GM23338 (cell line): Measurements from ENCODE around the gene RTL10. TPM values are rescaled to one million over a fixed set of nuclear protein-coding genes. Genes with fewer than 3 reads are reported as not detected.

Experiments used
- ATAC-seq: fragments of 200-7000 bp; cut with Tn5 transposase; 3 replicates; pipeline ENCODE4 v1.9.1; 2020
- DNase-seq: peaks from one replicate; pipeline ENCODE4 v3.0.0-alpha.2; 2015; ENCODE audit warnings: low spot score
- H2AFZ ChIP-seq: fragments of 200-600 bp; sonication (generic); 2 replicates; pipeline ENCODE4 v1.8.0; 2016; ENCODE audit warnings: antibody characterized with exemption, mild to moderate bottlenecking, moderate library complexity
- H3F3A ChIP-seq: fragments of 200-600 bp; sonication (generic); replicated peaks from 2 replicates; pipeline ENCODE4 v1.8.0; 2017; ENCODE audit warnings: antibody characterized with exemption, mixed run types, low read depth
- H3K27ac ChIP-seq: fragments of 200-600 bp; sonication (generic); 2 replicates; pipeline ENCODE4 v1.6.1; 2016; ENCODE audit warnings: low read depth
- H3K27me3 ChIP-seq: fragments of 200-600 bp; sonication (generic); 2 replicates; pipeline ENCODE4 v1.8.0; 2016; ENCODE audit warnings: mild to moderate bottlenecking, mixed run types, moderate library complexity; ENCODE audit not compliant: insufficient read depth
- H3K36me3 ChIP-seq: fragments of 200-600 bp; sonication (generic); 2 replicates; pipeline ENCODE4 v1.8.0; 2016; ENCODE audit warnings: mild to moderate bottlenecking; ENCODE audit not compliant: insufficient read depth
- H3K4me1 ChIP-seq: fragments of 200-600 bp; sonication (generic); 2 replicates; pipeline ENCODE4 v1.8.0; 2016; ENCODE audit warnings: mild to moderate bottlenecking, moderate library complexity; ENCODE audit not compliant: insufficient read depth
- H3K4me2 ChIP-seq: fragments of 200-600 bp; sonication (generic); 2 replicates; pipeline ENCODE4 v1.7.1; 2017; ENCODE audit warnings: mixed run types
- H3K4me3 ChIP-seq: fragments of 200-600 bp; sonication (generic); 2 replicates; pipeline ENCODE4 v1.6.1; 2016; ENCODE audit warnings: mixed run types
- H3K79me2 ChIP-seq: fragments of 200-600 bp; sonication (generic); replicated peaks from 2 replicates; pipeline ENCODE4 v1.8.0; 2017; ENCODE audit warnings: mild to moderate bottlenecking; ENCODE audit not compliant: insufficient read depth
- H3K9me2 ChIP-seq: fragments of 200-600 bp; sonication (generic); 2 replicates; pipeline ENCODE4 v1.8.0; 2017; ENCODE audit not compliant: insufficient read depth
- H4K20me1 ChIP-seq: fragments of 200-600 bp; sonication (generic); replicated peaks from 2 replicates; pipeline ENCODE4 v1.8.0; 2017; ENCODE audit warnings: mild to moderate bottlenecking; ENCODE audit not compliant: insufficient read depth
- H3K27ac Mint-ChIP-seq: 2 replicates; pipeline ENCODE4 v1.8.0; 2020; ENCODE audit warnings: inconsistent platforms, mild to moderate bottlenecking, moderate library complexity, mixed read lengths
- H3K27me3 Mint-ChIP-seq: 3 replicates; pipeline ENCODE4 v1.8.0; 2022; ENCODE audit warnings: low read depth, mild to moderate bottlenecking, moderate library complexity, mixed read lengths, inconsistent platforms; ENCODE audit not compliant: insufficient read depth, poor library complexity
- H3K36me3 Mint-ChIP-seq: 3 replicates; pipeline ENCODE4 v1.8.0; 2021; ENCODE audit warnings: low read depth, mild to moderate bottlenecking, inconsistent platforms, moderate library complexity, mixed read lengths
- H3K4me1 Mint-ChIP-seq: 3 replicates; pipeline ENCODE4 v1.8.0; 2020; ENCODE audit warnings: mild to moderate bottlenecking, inconsistent platforms, mixed read lengths
- H3K4me3 Mint-ChIP-seq: 3 replicates; pipeline ENCODE4 v1.8.0; 2021; ENCODE audit warnings: moderate library complexity, mild to moderate bottlenecking, inconsistent platforms, mixed read lengths
- H3K9me3 Mint-ChIP-seq: 3 replicates; pipeline ENCODE4 v1.8.0; 2020; ENCODE audit warnings: moderate library complexity, mild to moderate bottlenecking, inconsistent platforms, mixed read lengths
- CREB1 ChIP-seq: fragments of 250-450 bp; sonication (Bioruptor Pico); IDR thresholded peaks from 2 replicates; pipeline ENCODE4 v1.5.0; 2020; ENCODE audit warnings: low read depth, mild to moderate bottlenecking, moderate library complexity
- CTCF ChIP-seq, 2 experiments: fragments of 200-600 bp in 1 of 2; sonication (generic) in 1 of 2; conservative IDR thresholded peaks; 2 replicates each; pipeline versions ENCODE4 v1.5.1 to v1.6.1; 2016 to 2017; ENCODE audit warnings: antibody characterized with exemption in 2 of 2, low read depth in 2 of 2, mild to moderate bottlenecking in 2 of 2, moderate library complexity in 1 of 2
- EZH2 ChIP-seq: fragments of 200-600 bp; sonication (generic); IDR thresholded peaks from one replicate; pipeline ENCODE4 v1.8.0; 2017; ENCODE audit warnings: antibody characterized with exemption, mild to moderate bottlenecking, low read depth; ENCODE audit not compliant: unreplicated experiment
- EZH2phosphoT487 ChIP-seq: fragments of 200-600 bp; sonication (generic); IDR thresholded peaks from one replicate; pipeline ENCODE4 v1.8.1; 2018; ENCODE audit warnings: antibody characterized with exemption; ENCODE audit not compliant: unreplicated experiment
- NANOG ChIP-seq: IDR thresholded peaks from 2 replicates; pipeline ENCODE4 v1.6.1; 2016; ENCODE audit warnings: antibody characterized with exemption, borderline replicate concordance
- POLR2AphosphoS5 ChIP-seq: IDR thresholded peaks from 2 replicates; pipeline ENCODE4 v1.6.1; 2016; ENCODE audit warnings: antibody characterized with exemption, low read depth
- ZNF114 ChIP-seq: fragments of 250-450 bp; sonication (Bioruptor Pico); IDR thresholded peaks from 2 replicates; pipeline ENCODE4 v1.5.0; 2020; ENCODE audit warnings: mild to moderate bottlenecking, moderate library complexity
- ZNF331 ChIP-seq: fragments of 250-450 bp; sonication (Bioruptor Pico); IDR thresholded peaks from 2 replicates; pipeline ENCODE4 v1.5.0; 2020; ENCODE audit warnings: low read depth, mild to moderate bottlenecking, moderate library complexity
- polyA plus RNA-seq: library from polyadenylated mRNA; unstranded; fragments of >200 nt; fragmentation: Nextera tagmentation; extraction: Ambion mirVana; gene quantifications from 2 replicates; pipeline ENCODE4 v1.2.1, GENCODE V29; 2016
- total RNA-seq: library from RNA; depleted of rRNA; stranded (reverse); fragments of >200 nt; shearing (Covaris generic); gene quantifications from 2 replicates; pipeline ENCODE4 v1.2.3, GENCODE V29; 2014
- TF ChIP-seq, protein P1 (sequence below): fragments of 250-450 bp; sonication (Bioruptor Pico); IDR thresholded peaks from 2 replicates; pipeline ENCODE4 v1.5.0; 2020; ENCODE audit warnings: mild to moderate bottlenecking, moderate library complexity
- TF ChIP-seq, protein P2 (sequence below): IDR thresholded peaks from one replicate; pipeline ENCODE4 v1.6.1; 2018; ENCODE audit warnings: antibody characterized with exemption; ENCODE audit not compliant: unreplicated experiment

Gene RTL10
- total and polyA plus RNA-seq, 2 experiments from 2014 or later = 9.4 to 17.4 TPM

DNA sequence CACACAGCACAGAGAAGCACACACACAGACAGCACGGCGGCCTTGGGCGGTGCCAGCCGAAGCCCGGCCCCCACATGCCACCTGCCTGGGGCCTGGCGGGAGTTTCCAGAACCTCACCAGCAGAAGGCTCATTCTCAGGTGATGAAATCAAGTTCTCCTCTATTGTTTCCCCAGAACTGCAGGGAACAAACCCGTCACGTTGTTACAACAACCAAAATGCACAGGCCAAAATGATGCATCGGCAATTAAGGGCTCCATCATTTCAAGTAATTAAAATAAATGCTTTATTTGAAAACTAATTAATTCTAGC lies 30.8 kb downstream of the RTL10 start:
- Histone ChIP-seq H3K27ac (no peak overlapping the region), H3K4me1 (no peaks in the 10 kb centered on the region), H3K79me2 (no peaks in the 10 kb centered on the region), H3K4me3 (no peak overlapping the region), H3K4me2 (no peak overlapping the region), H2AFZ (no peak overlapping the region), H3K27me3 (no peaks in the 10 kb centered on the region), H4K20me1 (no peaks in the 10 kb centered on the region), H3K36me3 (no peaks in the 10 kb centered on the region), H3K9me2 (no peaks in the 10 kb centered on the region), H3F3A (no peaks in the 10 kb centered on the region)
- DNase-seq (no peak), ATAC-seq (no peak)
- H3K9me3 Mint-ChIP-seq = no peaks in the 10 kb centered on the region; the same call in 1 of the 3 replicates
- peaks cover 5% of the 10 kb centered on the region; the same call in 2 of the 3 replicates for H3K4me1 Mint-ChIP-seq
- H3K27me3 Mint-ChIP-seq = peaks cover 8% of the 10 kb centered on the region
- H3K4me3 Mint-ChIP-seq = no peak overlapping the region
- H3K36me3 Mint-ChIP-seq = no peaks in the 10 kb centered on the region
- no peak for TF ChIP-seq ZNF114 (CRISPR knock-in tag)
- TF ChIP-seq CREB1 (CRISPR knock-in tag) = no peak
- no peak for TF ChIP-seq ZNF331
- no peak for TF ChIP-seq EZH2phosphoT487
- no peak for TF ChIP-seq CTCF (conservative IDR thresholded peaks at IDR 0.05; ENCODE audit: low read depth in 2 of 2)
- H3K27ac Mint-ChIP-seq = no peak overlapping the region

GRCh38 chr22:19823191-19823901 lies 31.3 kb downstream of the RTL10 start:
- Mint-ChIP-seq H3K27me3 (peaks cover 8% of the 10 kb centered on the region), H3K27ac (peak overlapping the region; percentile 31; the same call in 1 of the 2 replicates), H3K4me1 (peaks cover 5% of the 10 kb centered on the region; the same call in 2 of the 3 replicates), H3K4me3 (no peak overlapping the region), H3K9me3 (no peaks in the 10 kb centered on the region; the same call in 1 of the 3 replicates), H3K36me3 (no peaks in the 10 kb centered on the region)
- Histone ChIP-seq H3F3A (no peaks in the 10 kb centered on the region), H3K4me1 (no peaks in the 10 kb centered on the region), H3K27ac (no peak overlapping the region), H3K4me3 (no peak overlapping the region), H3K27me3 (no peaks in the 10 kb centered on the region), H3K9me2 (no peaks in the 10 kb centered on the region), H4K20me1 (no peaks in the 10 kb centered on the region), H3K36me3 (no peaks in the 10 kb centered on the region), H3K4me2 (no peak overlapping the region), H3K79me2 (no peaks in the 10 kb centered on the region), H2AFZ (no peak overlapping the region)
- ATAC-seq (no peak), DNase-seq (no peak)
- TF ChIP-seq POLR2AphosphoS5 (no peak), ZNF114 (CRISPR knock-in tag) (no peak), ZNF331 (no peak), NANOG (no peak), EZH2 (no peak)
- TF ChIP-seq, protein P1, sequence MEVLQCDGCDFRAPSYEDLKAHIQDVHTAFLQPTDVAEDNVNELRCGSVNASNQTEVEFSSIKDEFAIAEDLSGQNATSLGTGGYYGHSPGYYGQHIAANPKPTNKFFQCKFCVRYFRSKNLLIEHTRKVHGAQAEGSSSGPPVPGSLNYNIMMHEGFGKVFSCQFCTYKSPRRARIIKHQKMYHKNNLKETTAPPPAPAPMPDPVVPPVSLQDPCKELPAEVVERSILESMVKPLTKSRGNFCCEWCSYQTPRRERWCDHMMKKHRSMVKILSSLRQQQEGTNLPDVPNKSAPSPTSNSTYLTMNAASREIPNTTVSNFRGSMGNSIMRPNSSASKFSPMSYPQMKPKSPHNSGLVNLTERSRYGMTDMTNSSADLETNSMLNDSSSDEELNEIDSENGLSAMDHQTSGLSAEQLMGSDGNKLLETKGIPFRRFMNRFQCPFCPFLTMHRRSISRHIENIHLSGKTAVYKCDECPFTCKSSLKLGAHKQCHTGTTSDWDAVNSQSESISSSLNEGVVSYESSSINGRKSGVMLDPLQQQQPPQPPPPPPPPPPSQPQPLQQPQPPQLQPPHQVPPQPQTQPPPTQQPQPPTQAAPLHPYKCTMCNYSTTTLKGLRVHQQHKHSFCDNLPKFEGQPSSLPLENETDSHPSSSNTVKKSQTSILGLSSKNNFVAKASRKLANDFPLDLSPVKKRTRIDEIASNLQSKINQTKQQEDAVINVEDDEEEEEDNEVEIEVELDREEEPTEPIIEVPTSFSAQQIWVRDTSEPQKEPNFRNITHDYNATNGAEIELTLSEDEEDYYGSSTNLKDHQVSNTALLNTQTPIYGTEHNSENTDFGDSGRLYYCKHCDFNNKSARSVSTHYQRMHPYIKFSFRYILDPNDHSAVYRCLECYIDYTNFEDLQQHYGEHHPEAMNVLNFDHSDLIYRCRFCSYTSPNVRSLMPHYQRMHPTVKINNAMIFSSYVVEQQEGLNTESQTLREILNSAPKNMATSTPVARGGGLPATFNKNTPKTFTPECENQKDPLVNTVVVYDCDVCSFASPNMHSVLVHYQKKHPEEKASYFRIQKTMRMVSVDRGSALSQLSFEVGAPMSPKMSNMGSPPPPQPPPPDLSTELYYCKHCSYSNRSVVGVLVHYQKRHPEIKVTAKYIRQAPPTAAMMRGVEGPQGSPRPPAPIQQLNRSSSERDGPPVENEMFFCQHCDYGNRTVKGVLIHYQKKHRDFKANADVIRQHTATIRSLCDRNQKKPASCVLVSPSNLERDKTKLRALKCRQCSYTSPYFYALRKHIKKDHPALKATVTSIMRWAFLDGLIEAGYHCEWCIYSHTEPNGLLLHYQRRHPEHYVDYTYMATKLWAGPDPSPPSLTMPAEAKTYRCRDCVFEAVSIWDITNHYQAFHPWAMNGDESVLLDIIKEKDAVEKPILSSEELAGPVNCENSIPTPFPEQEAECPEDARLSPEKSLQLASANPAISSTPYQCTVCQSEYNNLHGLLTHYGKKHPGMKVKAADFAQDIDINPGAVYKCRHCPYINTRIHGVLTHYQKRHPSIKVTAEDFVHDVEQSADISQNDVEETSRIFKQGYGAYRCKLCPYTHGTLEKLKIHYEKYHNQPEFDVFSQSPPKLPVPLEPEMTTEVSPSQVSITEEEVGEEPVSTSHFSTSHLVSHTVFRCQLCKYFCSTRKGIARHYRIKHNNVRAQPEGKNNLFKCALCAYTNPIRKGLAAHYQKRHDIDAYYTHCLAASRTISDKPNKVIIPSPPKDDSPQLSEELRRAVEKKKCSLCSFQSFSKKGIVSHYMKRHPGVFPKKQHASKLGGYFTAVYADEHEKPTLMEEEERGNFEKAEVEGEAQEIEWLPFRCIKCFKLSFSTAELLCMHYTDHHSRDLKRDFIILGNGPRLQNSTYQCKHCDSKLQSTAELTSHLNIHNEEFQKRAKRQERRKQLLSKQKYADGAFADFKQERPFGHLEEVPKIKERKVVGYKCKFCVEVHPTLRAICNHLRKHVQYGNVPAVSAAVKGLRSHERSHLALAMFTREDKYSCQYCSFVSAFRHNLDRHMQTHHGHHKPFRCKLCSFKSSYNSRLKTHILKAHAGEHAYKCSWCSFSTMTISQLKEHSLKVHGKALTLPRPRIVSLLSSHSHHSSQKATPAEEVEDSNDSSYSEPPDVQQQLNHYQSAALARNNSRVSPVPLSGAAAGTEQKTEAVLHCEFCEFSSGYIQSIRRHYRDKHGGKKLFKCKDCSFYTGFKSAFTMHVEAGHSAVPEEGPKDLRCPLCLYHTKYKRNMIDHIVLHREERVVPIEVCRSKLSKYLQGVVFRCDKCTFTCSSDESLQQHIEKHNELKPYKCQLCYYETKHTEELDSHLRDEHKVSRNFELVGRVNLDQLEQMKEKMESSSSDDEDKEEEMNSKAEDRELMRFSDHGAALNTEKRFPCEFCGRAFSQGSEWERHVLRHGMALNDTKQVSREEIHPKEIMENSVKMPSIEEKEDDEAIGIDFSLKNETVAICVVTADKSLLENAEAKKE (CRISPR knock-in tag) = no peak
- TF ChIP-seq, protein P2, sequence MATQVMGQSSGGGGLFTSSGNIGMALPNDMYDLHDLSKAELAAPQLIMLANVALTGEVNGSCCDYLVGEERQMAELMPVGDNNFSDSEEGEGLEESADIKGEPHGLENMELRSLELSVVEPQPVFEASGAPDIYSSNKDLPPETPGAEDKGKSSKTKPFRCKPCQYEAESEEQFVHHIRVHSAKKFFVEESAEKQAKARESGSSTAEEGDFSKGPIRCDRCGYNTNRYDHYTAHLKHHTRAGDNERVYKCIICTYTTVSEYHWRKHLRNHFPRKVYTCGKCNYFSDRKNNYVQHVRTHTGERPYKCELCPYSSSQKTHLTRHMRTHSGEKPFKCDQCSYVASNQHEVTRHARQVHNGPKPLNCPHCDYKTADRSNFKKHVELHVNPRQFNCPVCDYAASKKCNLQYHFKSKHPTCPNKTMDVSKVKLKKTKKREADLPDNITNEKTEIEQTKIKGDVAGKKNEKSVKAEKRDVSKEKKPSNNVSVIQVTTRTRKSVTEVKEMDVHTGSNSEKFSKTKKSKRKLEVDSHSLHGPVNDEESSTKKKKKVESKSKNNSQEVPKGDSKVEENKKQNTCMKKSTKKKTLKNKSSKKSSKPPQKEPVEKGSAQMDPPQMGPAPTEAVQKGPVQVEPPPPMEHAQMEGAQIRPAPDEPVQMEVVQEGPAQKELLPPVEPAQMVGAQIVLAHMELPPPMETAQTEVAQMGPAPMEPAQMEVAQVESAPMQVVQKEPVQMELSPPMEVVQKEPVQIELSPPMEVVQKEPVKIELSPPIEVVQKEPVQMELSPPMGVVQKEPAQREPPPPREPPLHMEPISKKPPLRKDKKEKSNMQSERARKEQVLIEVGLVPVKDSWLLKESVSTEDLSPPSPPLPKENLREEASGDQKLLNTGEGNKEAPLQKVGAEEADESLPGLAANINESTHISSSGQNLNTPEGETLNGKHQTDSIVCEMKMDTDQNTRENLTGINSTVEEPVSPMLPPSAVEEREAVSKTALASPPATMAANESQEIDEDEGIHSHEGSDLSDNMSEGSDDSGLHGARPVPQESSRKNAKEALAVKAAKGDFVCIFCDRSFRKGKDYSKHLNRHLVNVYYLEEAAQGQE = no peak
